Stimulated activated CD8-positive, alpha-beta memory T cell treated with anti-CD3 and anti-CD28 coated beads, Interleukin-15, amount 100 ng/mL, for 1 hour (primary cell): ENCODE measurements around the gene EMC8.

Source experiments
- DNase-seq: peaks from one replicate; pipeline ENCODE4 v3.0.0-alpha.2; 2020; ENCODE audit warnings: low read depth

EMC8 gene

DNA sequence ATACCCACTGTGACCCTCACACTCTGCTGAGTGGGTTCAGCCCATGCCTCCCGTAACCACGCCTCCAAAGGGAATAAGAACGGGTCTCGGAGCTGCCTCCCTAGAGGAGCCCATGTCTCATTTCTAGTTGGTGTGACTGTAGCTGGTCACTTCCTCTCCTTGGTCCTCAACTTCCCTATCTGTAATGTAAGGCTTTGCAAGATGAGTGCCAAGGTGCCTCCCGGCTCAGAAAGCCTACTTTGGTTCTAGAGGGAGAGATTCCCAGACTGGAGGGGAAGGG lies 69.2 kb downstream of the EMC8 start:
- no peak for DNase-seq

DNA sequence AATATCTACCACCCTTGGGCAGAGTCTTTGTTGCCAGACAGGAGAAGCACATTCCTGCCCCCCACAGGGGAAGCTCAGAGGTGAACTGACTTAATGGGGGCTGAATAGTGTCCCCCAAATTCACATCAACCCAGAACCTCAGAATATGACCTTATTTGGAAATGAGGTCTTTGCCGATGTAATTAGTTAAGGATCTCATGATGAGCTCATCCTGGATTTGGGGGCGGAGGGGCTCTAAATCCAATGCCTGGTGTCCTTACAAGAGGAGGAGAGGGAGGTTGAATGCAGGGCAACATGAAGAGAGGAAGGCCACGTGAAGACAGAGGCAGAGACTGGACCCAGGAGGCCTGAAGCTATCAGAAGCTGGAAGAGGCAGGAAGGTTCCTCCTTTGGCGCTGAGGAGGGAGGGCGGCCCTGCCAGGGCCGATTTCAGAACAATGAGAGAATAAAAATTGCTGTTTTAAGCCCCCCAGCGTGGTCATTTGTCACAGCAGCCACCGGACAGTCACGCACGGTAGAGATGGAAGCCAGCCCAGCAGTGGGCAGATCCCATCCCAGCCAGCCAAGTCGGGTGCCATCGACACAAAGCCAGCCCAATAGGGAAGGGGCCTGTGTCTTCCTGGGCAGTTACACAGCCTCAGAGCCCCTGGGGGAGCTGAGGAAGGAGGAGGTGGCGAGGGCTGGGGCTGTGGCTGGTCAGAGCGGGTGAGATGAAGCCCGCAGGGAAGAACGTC lies 69.7 kb downstream of the EMC8 start:
- no peak for DNase-seq

DNA sequence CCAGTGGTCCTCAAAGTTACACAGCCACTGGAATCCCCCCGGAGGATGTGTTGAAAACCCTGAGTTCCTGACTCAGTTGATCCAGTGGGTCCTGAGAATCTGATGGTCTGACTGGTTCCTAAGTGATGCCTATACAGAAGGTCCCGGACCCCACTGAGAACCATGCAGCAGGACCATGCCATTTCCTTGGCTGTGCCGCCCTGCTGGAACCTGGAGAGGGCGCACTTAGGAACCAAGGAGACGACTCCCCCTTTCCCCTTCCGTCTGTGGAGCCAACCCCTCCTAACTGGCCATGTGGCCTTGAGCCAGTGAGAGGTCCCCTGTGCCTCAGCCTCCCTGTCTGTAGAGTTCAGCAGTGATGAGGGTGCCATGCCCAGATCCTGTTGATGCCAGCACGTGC lies 70.5 kb downstream of the EMC8 start:
- no peak for DNase-seq
